PC-9 (cell line): ENCODE data around the gene ARID5B. TPM values are rescaled to one million over a fixed set of nuclear protein-coding genes. Genes with fewer than 3 reads are reported as not detected.
A peak's percentile ranks its signal among the peaks of the same experiment; 100 is the strongest.

ENCODE experiments used
- BruUV-seq: library from RNA; stranded (reverse); fragments of 400-500 nt; replicated peaks from 2 replicates; lab custom pipeline; 2021; lab: Mats Ljungman, UMichigan
- CTCF ChIA-PET: fragments of 300-600 bp; sonication (Branson Sonifier 250); formaldehyde crosslinking; loops from one replicate; lab custom pipeline; 2022; ENCODE audit warnings: antibody characterized with exemption; lab: Charles Lee
- POLR2A ChIA-PET: fragments of 300-600 bp; sonication (Branson Sonifier 250); formaldehyde crosslinking; loops from one replicate; lab custom pipeline; 2022; ENCODE audit warnings: antibody characterized with exemption; ENCODE audit not compliant: unreplicated experiment; lab: Charles Lee
- DNase-seq, 2 experiments: peaks; one replicate each; pipeline versions ENCODE4 v3.0.0 to v3.0.0-alpha.2; 2015 to 2022; ENCODE audit warnings: mixed read lengths in 1 of 2
- H2AFZ ChIP-seq: fragments of 200-600 bp; sonication (generic); 2 replicates; pipeline ENCODE4 v1.8.1; 2017; ENCODE audit warnings: antibody characterized with exemption
- H3F3A ChIP-seq: fragments of 200-600 bp; sonication (generic); 2 replicates; pipeline ENCODE4 v1.8.1; 2017; ENCODE audit warnings: antibody characterized with exemption, mild to moderate bottlenecking, low read depth; ENCODE audit not compliant: insufficient read depth
- H3K27ac ChIP-seq: fragments of 200-600 bp; sonication (generic); 2 replicates; pipeline ENCODE4 v1.6.1; 2016; ENCODE audit warnings: mixed run types
- H3K27me3 ChIP-seq: fragments of 200-600 bp; sonication (generic); 2 replicates; pipeline ENCODE4 v1.6.1; 2016; ENCODE audit warnings: low read depth, mixed run types; ENCODE audit not compliant: insufficient read depth
- H3K36me3 ChIP-seq: fragments of 200-600 bp; sonication (generic); 2 replicates; pipeline ENCODE4 v1.6.1; 2016; ENCODE audit warnings: low read depth, mixed run types
- H3K4me1 ChIP-seq: fragments of 200-600 bp; sonication (generic); replicated peaks from 2 replicates; pipeline ENCODE4 v1.6.1; 2016; ENCODE audit warnings: mixed run types; ENCODE audit not compliant: insufficient read depth
- H3K4me2 ChIP-seq: fragments of 200-600 bp; sonication (generic); 2 replicates; pipeline ENCODE4 v1.6.1; 2017; ENCODE audit warnings: mixed run types
- H3K4me3 ChIP-seq: fragments of 200-600 bp; sonication (generic); 2 replicates; pipeline ENCODE4 v1.6.1; 2016; ENCODE audit warnings: mixed run types
- H3K79me2 ChIP-seq: fragments of 200-600 bp; sonication (generic); 2 replicates; pipeline ENCODE4 v1.6.1; 2017; ENCODE audit warnings: low read depth, mixed run types
- H3K9me2 ChIP-seq: fragments of 200-600 bp; sonication (generic); 2 replicates; pipeline ENCODE4 v1.8.1; 2017; ENCODE audit warnings: mild to moderate bottlenecking; ENCODE audit not compliant: insufficient read depth
- H3K9me3 ChIP-seq: fragments of 200-600 bp; sonication (generic); 2 replicates; pipeline ENCODE4 v1.8.1; 2016; ENCODE audit warnings: low read depth; ENCODE audit not compliant: insufficient read depth
- H4K20me1 ChIP-seq: fragments of 200-600 bp; sonication (generic); 2 replicates; pipeline ENCODE4 v1.8.1; 2017; ENCODE audit not compliant: insufficient read depth
- EZH2 ChIP-seq: fragments of 200-600 bp; sonication (generic); IDR thresholded peaks from 2 replicates; pipeline ENCODE4 v1.8.0; 2017; ENCODE audit warnings: antibody characterized with exemption, low read depth
- intact Hi-C: fragments of 100-400 bp; cut with micrococcal nuclease; formaldehyde crosslinking; loops from one replicate; pipeline ENCODE4 v1.10.0; 2022; ENCODE audit not compliant: unreplicated experiment
- total RNA-seq: library from RNA; stranded (reverse); gene quantifications from 2 replicates; pipeline ENCODE4 v1.2.3, GENCODE V29; 2021
- TF ChIP-seq, protein P1 (sequence below): fragments of 200-600 bp; sonication (generic); conservative IDR thresholded peaks from 2 replicates; pipeline ENCODE4 v1.6.1; 2017; ENCODE audit warnings: mixed run types, antibody characterized with exemption, mild to moderate bottlenecking, moderate library complexity

The ARID5B gene
- total RNA-seq, 1 experiment from 2014 or later = 7.4 TPM

DNA sequence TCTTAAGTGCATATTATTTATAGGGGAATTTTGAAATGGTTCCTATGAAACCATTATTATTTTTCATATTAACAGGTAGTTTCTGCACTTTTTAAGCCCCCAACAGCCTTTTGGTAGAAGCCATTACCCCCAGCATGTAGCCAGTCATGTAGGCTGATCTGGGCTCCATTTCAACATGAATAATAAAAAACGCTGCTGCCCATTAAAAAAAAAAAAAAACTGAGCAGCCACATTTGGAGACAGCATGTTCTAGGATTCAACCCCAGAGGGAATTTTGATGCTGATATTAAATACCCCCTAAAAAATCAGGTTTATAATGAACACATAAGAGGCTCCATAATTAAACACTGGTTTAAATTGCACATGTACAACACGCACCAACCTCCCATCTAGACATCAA lies 185.8 kb downstream of the ARID5B start:
- peaks cover 35% of the 10 kb centered on the region for H3K4me1 ChIP-seq
- intact Hi-C loops = no loop called here
- POLR2A ChIA-PET = no interaction called here

DNA sequence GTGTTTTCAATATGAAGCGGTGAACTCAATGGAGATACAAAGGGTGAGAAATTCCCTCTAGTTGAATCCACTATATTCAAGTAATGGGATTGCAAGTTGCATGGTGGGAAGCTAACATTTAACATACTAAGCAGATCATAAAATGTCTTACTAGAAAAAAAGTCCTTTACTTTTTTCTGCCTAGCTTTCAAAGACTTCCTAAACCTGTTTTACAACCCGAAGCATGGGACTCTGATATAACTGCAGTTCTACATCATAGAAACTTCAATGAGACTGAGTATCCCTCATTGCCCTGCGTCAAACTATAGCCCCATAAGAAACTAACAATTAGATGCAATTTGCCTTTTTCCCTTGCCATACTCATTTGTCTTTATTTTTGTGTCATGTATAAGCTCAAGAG lies 187.3 kb downstream of the ARID5B start:
- ChIA-PET CTCF (interaction anchor here (0.7 kb wide), 2 partner anchors 344 to 1712 kb away, joined by 3 to 10 read pairs; no protein-coding TSS in a partner anchor), POLR2A (no interaction called here)
- no peak overlapping the region for H3K4me3 ChIP-seq
- H3K79me2 ChIP-seq = no peaks in the 10 kb centered on the region
- no peaks in the 10 kb centered on the region for H4K20me1 ChIP-seq
- H2AFZ ChIP-seq = no peak overlapping the region
- no peaks in the 10 kb centered on the region for H3K9me3 ChIP-seq
- no peaks in the 10 kb centered on the region for H3K27me3 ChIP-seq
- no peak overlapping the region for H3K4me2 ChIP-seq
- intact Hi-C loops = no loop called here
- no TSS peak for BruUV-seq
- H3F3A ChIP-seq = peaks cover 6% of the 10 kb centered on the region; the same call in 1 of the 2 replicates
- 0 out of 2 replicates have a peak, but pooled peaks cover 5% of the 10 kb centered on the region for H3K36me3 ChIP-seq
- H3K4me1 ChIP-seq = peaks cover 33% of the 10 kb centered on the region
- peak in 1 of 2 experiments; percentile 24 for DNase-seq
- TF ChIP-seq EZH2 = no peak
- TF ChIP-seq, protein P1, sequence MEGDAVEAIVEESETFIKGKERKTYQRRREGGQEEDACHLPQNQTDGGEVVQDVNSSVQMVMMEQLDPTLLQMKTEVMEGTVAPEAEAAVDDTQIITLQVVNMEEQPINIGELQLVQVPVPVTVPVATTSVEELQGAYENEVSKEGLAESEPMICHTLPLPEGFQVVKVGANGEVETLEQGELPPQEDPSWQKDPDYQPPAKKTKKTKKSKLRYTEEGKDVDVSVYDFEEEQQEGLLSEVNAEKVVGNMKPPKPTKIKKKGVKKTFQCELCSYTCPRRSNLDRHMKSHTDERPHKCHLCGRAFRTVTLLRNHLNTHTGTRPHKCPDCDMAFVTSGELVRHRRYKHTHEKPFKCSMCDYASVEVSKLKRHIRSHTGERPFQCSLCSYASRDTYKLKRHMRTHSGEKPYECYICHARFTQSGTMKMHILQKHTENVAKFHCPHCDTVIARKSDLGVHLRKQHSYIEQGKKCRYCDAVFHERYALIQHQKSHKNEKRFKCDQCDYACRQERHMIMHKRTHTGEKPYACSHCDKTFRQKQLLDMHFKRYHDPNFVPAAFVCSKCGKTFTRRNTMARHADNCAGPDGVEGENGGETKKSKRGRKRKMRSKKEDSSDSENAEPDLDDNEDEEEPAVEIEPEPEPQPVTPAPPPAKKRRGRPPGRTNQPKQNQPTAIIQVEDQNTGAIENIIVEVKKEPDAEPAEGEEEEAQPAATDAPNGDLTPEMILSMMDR = no peak
- 0 out of 2 replicates have a peak, but pooled peaks cover 2% of the 10 kb centered on the region for H3K9me2 ChIP-seq
- no peak overlapping the region for H3K27ac ChIP-seq

More for the DNA sequence above, 185.8 kb downstream of the ARID5B start:
- TF ChIP-seq, protein P1 = no peak
- no peak overlapping the region for H3K4me3 ChIP-seq
- H3K36me3 ChIP-seq = 0 out of 2 replicates have a peak, but pooled peaks cover 5% of the 10 kb centered on the region
- no peaks in the 10 kb centered on the region for H4K20me1 ChIP-seq
- H3K9me2 ChIP-seq = 0 out of 2 replicates have a peak, but pooled peaks cover 2% of the 10 kb centered on the region
- no peaks in the 10 kb centered on the region for H3K27me3 ChIP-seq
- no peaks in the 10 kb centered on the region for H3K9me3 ChIP-seq
- DNase-seq = peak in 1 of 2 experiments; percentile 18
- H3K27ac ChIP-seq = no peak overlapping the region
- no peaks in the 10 kb centered on the region for H3K79me2 ChIP-seq
- no peak overlapping the region for H3K4me2 ChIP-seq
- CTCF ChIA-PET = no interaction called here
- H3F3A ChIP-seq = no peaks in the 10 kb centered on the region
- no peak overlapping the region for H2AFZ ChIP-seq
- no TSS peak for BruUV-seq

DNA sequence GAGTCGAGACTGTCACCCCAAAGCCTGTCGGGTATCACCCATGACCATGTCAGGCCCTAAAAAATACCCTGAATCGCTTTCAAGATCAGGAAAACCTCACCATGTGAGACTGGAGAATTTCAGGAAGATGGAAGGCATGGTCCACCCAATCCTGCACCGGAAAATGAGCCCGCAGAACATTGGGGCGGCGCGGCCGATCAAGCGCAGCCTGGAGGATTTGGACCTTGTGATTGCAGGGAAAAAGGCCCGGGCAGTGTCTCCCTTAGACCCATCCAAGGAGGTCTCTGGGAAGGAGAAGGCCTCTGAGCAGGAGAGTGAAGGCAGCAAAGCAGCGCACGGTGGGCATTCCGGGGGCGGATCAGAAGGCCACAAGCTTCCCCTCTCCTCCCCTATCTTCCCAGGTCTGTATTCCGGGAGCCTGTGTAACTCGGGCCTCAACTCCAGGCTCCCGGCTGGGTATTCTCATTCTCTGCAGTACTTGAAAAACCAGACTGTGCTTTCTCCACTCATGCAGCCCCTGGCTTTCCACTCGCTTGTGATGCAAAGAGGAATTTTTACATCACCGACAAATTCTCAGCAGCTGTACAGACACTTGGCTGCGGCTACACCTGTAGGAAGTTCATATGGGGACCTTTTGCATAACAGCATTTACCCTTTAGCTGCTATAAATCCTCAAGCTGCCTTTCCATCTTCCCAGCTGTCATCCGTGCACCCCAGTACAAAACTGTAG lies 191.0 kb downstream of the ARID5B start:
- Histone ChIP-seq H3K9me3 (no peaks in the 10 kb centered on the region), H4K20me1 (no peaks in the 10 kb centered on the region), H3K27ac (no peak overlapping the region), H3F3A (peaks cover 6% of the 10 kb centered on the region; the same call in 1 of the 2 replicates), H3K4me2 (0 out of 2 replicates have a peak overlapping the region, but pooled peaks have one; percentile 59), H3K79me2 (no peaks in the 10 kb centered on the region), H3K36me3 (0 out of 2 replicates have a peak, but pooled peaks cover 5% of the 10 kb centered on the region), H3K9me2 (0 out of 2 replicates have a peak, but pooled peaks cover 2% of the 10 kb centered on the region), H3K27me3 (no peaks in the 10 kb centered on the region), H3K4me3 (no peak overlapping the region), H3K4me1 (peaks cover 45% of the 10 kb centered on the region), H2AFZ (no peak overlapping the region)
- BruUV-seq = no TSS peak
- CTCF ChIA-PET = no interaction called here
- TF ChIP-seq, protein P1 = no peak
- no peak for TF ChIP-seq EZH2
- POLR2A ChIA-PET = no interaction called here
- no peak for DNase-seq
- intact Hi-C loops = loop anchor here (5.0 to 10.0 kb wide), 4 partner anchors 55 to 232 kb away; partner anchors contain the start of gene ARID5B
